SW480 (cell line): ENCODE data around the gene MACROD1.

ENCODE experiments used
- DNase-seq: peaks from one replicate; pipeline ENCODE4 v3.0.0-alpha.2; 2016; ENCODE audit warnings: low spot score

Gene MACROD1

GRCh38 chr11:64165842-64166635, at the start of gene MACROD1:
TSS of gene MACROD1 (minus strand) at chr11:64166113. CDS start at chr11:64165994, 119 bp downstream.
- DNase-seq = peak; percentile 93

- no peak for DNase-seq
Observed at GRCh38 chr11:64211181-64211872, 45.4 kb upstream of the MACROD1 start.

- no peak for DNase-seq
Observed at GRCh38 chr11:64210301-64211020, 44.5 kb upstream of the MACROD1 start.

- DNase-seq = no peak
Observed at GRCh38 chr11:64209563-64209843, 43.6 kb upstream of the MACROD1 start.

- no peak for DNase-seq
Observed at GRCh38 chr11:64208796-64209562, 43.1 kb upstream of the MACROD1 start.

- DNase-seq = no peak
Observed at GRCh38 chr11:64208086-64208795, 42.3 kb upstream of the MACROD1 start.

GRCh38 chr11:64207256-64208085, 41.6 kb upstream of the MACROD1 start:
- no peak for DNase-seq

- DNase-seq = no peak
Observed at GRCh38 chr11:64206457-64207255, 40.7 kb upstream of the MACROD1 start, which contains the start of gene FERMT3. TSS of gene FERMT3 (plus strand) at chr11:64206721. CDS start at chr11:64207365, 644 bp downstream.

GRCh38 chr11:64204464-64204989, 38.6 kb upstream of the MACROD1 start:
- DNase-seq = peak; percentile 79

- no peak for DNase-seq
Observed at GRCh38 chr11:64204080-64204440, 38.1 kb upstream of the MACROD1 start.

GRCh38 chr11:64203421-64204079, 37.6 kb upstream of the MACROD1 start:
- no peak for DNase-seq

- no peak for DNase-seq
Observed at GRCh38 chr11:64202992-64203391, 37.1 kb upstream of the MACROD1 start.

GRCh38 chr11:64201543-64201942, 35.6 kb upstream of the MACROD1 start:
- DNase-seq = no peak

GRCh38 chr11:64198511-64198910, 32.6 kb upstream of the MACROD1 start:
- DNase-seq = no peak

- DNase-seq = no peak
Observed at GRCh38 chr11:64196626-64197025, 30.7 kb upstream of the MACROD1 start.

- DNase-seq = no peak
Observed at GRCh38 chr11:64192434-64192833, 26.5 kb upstream of the MACROD1 start.

GRCh38 chr11:64186492-64187165, 20.7 kb upstream of the MACROD1 start:
- DNase-seq = no peak
